ENCODE data around the gene GRAMD1A. TPM values are rescaled to one million over a fixed set of nuclear protein-coding genes. Genes with fewer than 3 reads are reported as not detected.

Gene GRAMD1A
- total RNA-seq, 1 donor from 2014 or later = 79.6 TPM

DNA sequence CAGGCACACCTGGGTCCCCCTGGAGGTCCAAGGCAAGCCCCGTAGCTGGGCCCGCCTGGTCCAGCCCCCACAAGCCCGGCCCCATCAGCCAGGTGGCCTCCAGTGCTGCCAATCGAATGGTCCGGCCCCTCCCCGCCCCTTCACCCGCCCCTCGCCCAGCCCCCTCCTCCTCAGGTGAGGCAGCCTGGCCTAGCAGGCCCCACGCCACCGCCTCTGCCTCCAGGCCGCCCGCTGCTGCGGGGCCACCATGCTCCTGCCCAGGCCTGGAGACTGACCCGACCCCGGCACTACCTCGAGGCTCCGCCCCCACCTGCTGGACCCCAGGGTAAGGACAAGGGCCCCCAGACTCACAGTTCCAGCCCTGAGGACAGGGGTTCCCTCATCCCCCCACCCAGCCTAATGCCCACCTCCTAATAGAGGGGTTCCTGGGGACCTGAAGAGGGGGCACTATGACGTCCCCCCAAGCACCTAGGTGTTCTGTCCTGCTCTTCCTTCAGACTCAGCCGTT, 41.5 kb downstream of the GRAMD1A start, which contains the start of gene HPN:
TSS of gene HPN (plus strand) at position 174 of the 508 bp plus-strand sequence. CDS start 786 bp downstream, outside the sequence.
- no peaks in the 10 kb centered on the region for H3K27me3 Mint-ChIP-seq

DNA sequence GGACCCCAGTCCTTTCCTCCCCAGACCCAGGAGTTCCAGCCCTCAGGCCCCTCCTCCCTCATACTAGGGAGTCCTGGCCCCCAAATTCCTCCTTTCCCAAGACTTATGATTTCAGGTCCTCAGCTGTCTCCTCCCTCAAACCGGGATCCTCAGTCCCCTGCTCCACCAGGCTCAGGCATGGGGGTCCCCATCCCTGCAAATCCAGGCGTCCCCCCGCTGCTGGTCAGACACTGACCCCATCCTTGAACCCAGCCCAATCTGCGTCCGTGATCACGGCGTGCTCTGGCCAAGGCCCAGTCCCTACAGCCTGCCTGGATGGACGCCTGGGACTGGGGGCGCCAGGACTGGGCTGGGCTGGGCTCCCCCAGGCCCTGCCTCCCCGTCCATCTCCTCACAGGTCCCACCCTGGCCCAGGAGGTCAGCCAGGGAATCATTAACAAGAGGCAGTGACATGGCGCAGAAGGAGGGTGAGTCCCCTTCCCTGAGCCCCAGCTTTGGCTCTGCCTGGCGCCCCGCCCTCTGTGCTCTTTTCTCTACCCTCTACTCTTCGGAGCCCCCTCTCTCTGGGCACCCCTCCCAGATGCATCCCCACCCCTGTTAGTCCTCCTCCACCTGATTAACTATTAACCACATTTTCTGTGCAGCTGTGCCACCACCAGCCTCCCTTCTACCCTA, 42.1 kb downstream of the GRAMD1A start:
- Mint-ChIP-seq H3K4me3 (peak overlapping the region; percentile 73), H3K27me3 (no peaks in the 10 kb centered on the region), H3K27ac (peak overlapping the region; percentile 58), H3K9me3 (no peaks in the 10 kb centered on the region), H3K36me3 (no peaks in the 10 kb centered on the region), H3K4me1 (ENCODE audit: unreplicated experiment) (peaks cover 20% of the 10 kb centered on the region)
- TF ChIP-seq, protein P1, sequence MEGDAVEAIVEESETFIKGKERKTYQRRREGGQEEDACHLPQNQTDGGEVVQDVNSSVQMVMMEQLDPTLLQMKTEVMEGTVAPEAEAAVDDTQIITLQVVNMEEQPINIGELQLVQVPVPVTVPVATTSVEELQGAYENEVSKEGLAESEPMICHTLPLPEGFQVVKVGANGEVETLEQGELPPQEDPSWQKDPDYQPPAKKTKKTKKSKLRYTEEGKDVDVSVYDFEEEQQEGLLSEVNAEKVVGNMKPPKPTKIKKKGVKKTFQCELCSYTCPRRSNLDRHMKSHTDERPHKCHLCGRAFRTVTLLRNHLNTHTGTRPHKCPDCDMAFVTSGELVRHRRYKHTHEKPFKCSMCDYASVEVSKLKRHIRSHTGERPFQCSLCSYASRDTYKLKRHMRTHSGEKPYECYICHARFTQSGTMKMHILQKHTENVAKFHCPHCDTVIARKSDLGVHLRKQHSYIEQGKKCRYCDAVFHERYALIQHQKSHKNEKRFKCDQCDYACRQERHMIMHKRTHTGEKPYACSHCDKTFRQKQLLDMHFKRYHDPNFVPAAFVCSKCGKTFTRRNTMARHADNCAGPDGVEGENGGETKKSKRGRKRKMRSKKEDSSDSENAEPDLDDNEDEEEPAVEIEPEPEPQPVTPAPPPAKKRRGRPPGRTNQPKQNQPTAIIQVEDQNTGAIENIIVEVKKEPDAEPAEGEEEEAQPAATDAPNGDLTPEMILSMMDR (conservative IDR thresholded peaks at IDR 0.05) = no peak
- DNase-seq (ENCODE audit: extremely low spot score, unreplicated experiment) = no peak

More for the DNA sequence above, 41.5 kb downstream of the GRAMD1A start, which contains the start of gene HPN:
- Mint-ChIP-seq H3K4me1 (ENCODE audit: unreplicated experiment) (peaks cover 20% of the 10 kb centered on the region), H3K9me3 (no peaks in the 10 kb centered on the region), H3K27ac (peak within 1 kb of the TSS; percentile 58), H3K36me3 (no peaks in the 10 kb centered on the region), H3K4me3 (peak within 1 kb of the TSS; percentile 73)
- no peak for DNase-seq (ENCODE audit: extremely low spot score, unreplicated experiment)
- TF ChIP-seq, protein P1 (conservative IDR thresholded peaks at IDR 0.05) = no peak

DNA sequence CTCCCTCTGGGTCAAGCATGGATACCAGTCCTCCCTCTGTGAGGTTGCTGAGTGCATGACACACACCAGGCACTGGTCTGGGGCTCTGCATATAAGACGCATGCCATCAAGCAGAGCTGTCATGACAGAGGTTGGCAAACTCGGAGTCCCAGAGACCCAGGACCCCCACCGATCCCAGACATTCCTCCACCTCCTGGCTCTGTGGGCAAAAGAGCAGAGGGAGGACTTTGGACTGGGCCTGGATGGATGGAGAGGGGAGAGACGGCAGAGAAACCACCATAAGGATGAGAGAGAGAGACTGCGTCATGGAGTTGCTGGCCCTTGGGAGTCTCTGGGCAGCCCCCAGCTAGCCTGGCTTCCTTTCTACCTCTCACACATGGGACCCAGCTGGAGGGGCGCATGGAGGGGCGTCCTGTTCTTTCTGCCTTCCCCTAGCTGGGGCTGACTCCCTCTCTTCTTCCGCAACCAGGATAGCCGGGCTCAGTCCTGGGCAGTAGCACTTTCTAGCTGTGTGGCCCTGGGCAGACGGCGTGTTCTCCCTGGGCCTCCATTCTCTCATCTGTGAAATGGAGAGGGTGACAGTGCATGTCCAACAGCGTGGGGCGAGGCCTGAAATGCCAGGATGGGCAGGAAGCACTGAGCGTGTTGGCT, 43.0 kb downstream of the GRAMD1A start:
- peak overlapping the region; percentile 58 for H3K27ac Mint-ChIP-seq
- peaks cover 24% of the 10 kb centered on the region for H3K4me1 Mint-ChIP-seq (ENCODE audit: unreplicated experiment)
- TF ChIP-seq, protein P1 (conservative IDR thresholded peaks at IDR 0.05) = no peak

DNA sequence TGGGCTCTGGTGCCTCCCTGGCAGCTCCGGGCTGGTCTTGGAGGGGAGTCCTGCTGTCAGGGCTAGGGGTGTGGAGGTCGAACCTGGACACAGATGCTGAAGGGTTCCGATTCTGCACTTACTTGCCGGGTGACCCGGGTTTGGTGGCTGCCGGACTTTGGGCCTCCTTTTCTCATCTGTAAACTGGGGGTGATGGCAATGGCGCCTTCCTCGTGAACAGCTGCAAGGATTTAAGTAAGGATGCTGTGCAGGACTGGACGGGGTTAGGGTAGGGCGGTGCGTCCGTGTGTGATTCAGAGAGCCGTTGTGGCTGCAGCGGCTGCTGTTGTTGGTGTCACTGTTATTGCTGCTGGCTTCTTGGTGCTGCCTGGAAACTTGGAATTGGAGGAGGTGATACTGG, 43.8 kb downstream of the GRAMD1A start:
- Mint-ChIP-seq H3K4me1 (ENCODE audit: unreplicated experiment) (peaks cover 23% of the 10 kb centered on the region), H3K27ac (peak overlapping the region; percentile 46)
- TF ChIP-seq, protein P1 (conservative IDR thresholded peaks at IDR 0.05) = no peak

More for the DNA sequence above, 43.0 kb downstream of the GRAMD1A start:
- Mint-ChIP-seq H3K4me3 (peak overlapping the region; percentile 68), H3K36me3 (no peaks in the 10 kb centered on the region), H3K9me3 (no peaks in the 10 kb centered on the region), H3K27me3 (no peaks in the 10 kb centered on the region)
- no peak for DNase-seq (ENCODE audit: extremely low spot score, unreplicated experiment)

DNA sequence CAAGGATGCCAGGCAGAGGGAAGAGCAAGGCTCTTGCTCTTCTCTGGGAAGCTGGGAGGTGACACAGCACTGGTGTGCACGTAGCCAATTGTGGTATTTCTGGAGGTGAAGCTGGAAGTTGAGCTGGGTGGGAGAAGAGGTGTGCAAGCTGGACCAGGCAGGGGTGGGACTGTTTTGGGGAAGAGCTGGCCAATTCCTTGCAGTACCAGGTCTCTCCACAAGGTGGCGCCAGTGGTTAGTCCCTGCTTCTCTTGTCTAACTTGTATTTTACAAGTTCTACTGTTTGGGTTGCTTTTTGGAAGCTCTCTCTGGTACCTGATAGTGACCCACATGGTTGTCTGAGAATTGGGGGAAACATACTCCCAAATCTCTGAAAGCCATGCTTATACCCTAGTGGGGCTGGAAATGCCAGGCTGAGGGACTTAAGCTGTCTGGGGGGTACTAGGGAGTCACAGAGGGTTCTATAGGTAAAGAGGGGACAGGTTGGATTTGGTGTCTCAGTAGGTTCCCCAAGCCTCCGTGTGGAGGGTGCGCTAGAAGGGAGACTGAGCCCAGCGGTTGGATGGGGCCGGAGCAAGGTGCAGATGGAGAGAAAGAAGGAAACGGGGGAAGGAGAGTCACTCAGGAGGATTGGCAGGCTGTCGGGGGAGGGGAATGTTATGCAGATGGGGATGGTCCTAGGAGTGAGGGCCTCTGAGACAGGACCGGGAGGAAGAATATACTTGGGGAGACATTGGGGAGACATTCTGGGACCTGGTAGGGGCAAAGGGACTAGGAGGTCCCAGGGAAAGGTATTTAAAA, 44.4 kb downstream of the GRAMD1A start:
- Mint-ChIP-seq H3K9me3 (no peaks in the 10 kb centered on the region), H3K4me3 (peak overlapping the region; percentile 57)
- DNase-seq (ENCODE audit: extremely low spot score, unreplicated experiment) = peak; percentile 75

More for the DNA sequence above, 43.8 kb downstream of the GRAMD1A start:
- no peaks in the 10 kb centered on the region for H3K9me3 Mint-ChIP-seq
- H3K4me3 Mint-ChIP-seq = no peak overlapping the region
- H3K36me3 Mint-ChIP-seq = no peaks in the 10 kb centered on the region
- DNase-seq (ENCODE audit: extremely low spot score, unreplicated experiment) = no peak
- H3K27me3 Mint-ChIP-seq = no peaks in the 10 kb centered on the region

More for the DNA sequence above, 44.4 kb downstream of the GRAMD1A start:
- TF ChIP-seq, protein P1 (conservative IDR thresholded peaks at IDR 0.05) = peak; percentile 97
- Mint-ChIP-seq H3K4me1 (ENCODE audit: unreplicated experiment) (peaks cover 19% of the 10 kb centered on the region), H3K27me3 (no peaks in the 10 kb centered on the region), H3K27ac (peak overlapping the region; percentile 46), H3K36me3 (no peaks in the 10 kb centered on the region)

All from type B pancreatic cell (in vitro differentiated cells).